Kidney epithelial cell (primary cell): ENCODE measurements around the gene SINHCAF. TPM values are rescaled to one million over a fixed set of nuclear protein-coding genes. Genes with fewer than 3 reads are reported as not detected.

ENCODE experiments used
- DNase-seq: peaks from one replicate; pipeline ENCODE4 v3.0.0-alpha.2; 2010; ENCODE audit warnings: low read depth
- H3K27me3 ChIP-seq: 2 replicates; pipeline ENCODE4 v1.6.0; 2011; ENCODE audit warnings: low read length; ENCODE audit not compliant: control insufficient read depth, insufficient read depth
- H3K36me3 ChIP-seq: 2 replicates; pipeline ENCODE4 v1.5.1; 2011; ENCODE audit warnings: low read length; ENCODE audit not compliant: control insufficient read depth, insufficient read depth
- H3K4me3 ChIP-seq: 2 replicates; pipeline ENCODE4 v1.5.1; 2011; ENCODE audit warnings: low read depth, mild to moderate bottlenecking, control low read depth, low read length
- CTCF ChIP-seq: IDR thresholded peaks from 2 replicates; pipeline ENCODE4 v1.5.1; 2011; ENCODE audit warnings: mild to moderate bottlenecking, moderate library complexity, low read length, control low read depth, inconsistent platforms; ENCODE audit not compliant: insufficient read depth, poor library complexity, severe bottlenecking
- total RNA-seq: library from RNA; depleted of rRNA; stranded (reverse); fragments of >200 nt; gene quantifications from 2 replicates; pipeline ENCODE4 v1.2.3, GENCODE V29; 2015

Gene SINHCAF
- total RNA-seq, 1 donor from 2014 or later: 217 TPM

GRCh38 chr12:31343139-31343538 is 17.2 kb upstream of the SINHCAF start:
- Histone ChIP-seq H3K27me3 (no peaks in the 10 kb centered on the region), H3K36me3 (no peaks in the 10 kb centered on the region), H3K4me3 (no peak overlapping the region)
- no peak for DNase-seq
- no peak for TF ChIP-seq CTCF

- no peak for TF ChIP-seq CTCF
- H3K36me3 ChIP-seq: no peaks in the 10 kb centered on the region
- DNase-seq: no peak
- no peak overlapping the region for H3K4me3 ChIP-seq
- no peaks in the 10 kb centered on the region for H3K27me3 ChIP-seq
Observed at GRCh38 chr12:31342286-31342685, 16.3 kb upstream of the SINHCAF start.

- no peak for DNase-seq
- H3K36me3 ChIP-seq: no peaks in the 10 kb centered on the region
- TF ChIP-seq CTCF: no peak
Observed at GRCh38 chr12:31339831-31340622, 14.1 kb upstream of the SINHCAF start.

GRCh38 chr12:31337952-31338351 is 12.0 kb upstream of the SINHCAF start:
- no peak for DNase-seq

More at GRCh38 chr12:31339831-31340622, 14.1 kb upstream of the SINHCAF start:
- H3K27me3 ChIP-seq: no peaks in the 10 kb centered on the region
- H3K4me3 ChIP-seq: no peak overlapping the region

GRCh38 chr12:31331242-31331641 is 5.3 kb upstream of the SINHCAF start:
- Histone ChIP-seq H3K27me3 (no peaks in the 10 kb centered on the region), H3K36me3 (no peaks in the 10 kb centered on the region), H3K4me3 (no peak overlapping the region)
- no peak for TF ChIP-seq CTCF
- DNase-seq: no peak

More at GRCh38 chr12:31337952-31338351, 12.0 kb upstream of the SINHCAF start:
- no peak for TF ChIP-seq CTCF
- no peaks in the 10 kb centered on the region for H3K27me3 ChIP-seq
- H3K36me3 ChIP-seq: no peaks in the 10 kb centered on the region
- H3K4me3 ChIP-seq: no peak overlapping the region
